ENCODE results near the gene NBPF12. TPM values are rescaled to one million over a fixed set of nuclear protein-coding genes. Genes with fewer than 3 reads are reported as not detected.
"Not testable (repeated sequence)": the region's sequence is repeated elsewhere in the genome, so short reads cannot be mapped to it uniquely, and the experiment has no call there.

Gene NBPF12
- 1 to 10 TPM; 4.9 to 6.9 (median 6.4) TPM for polyA plus RNA-seq

GRCh38 chr1:146938242-146938902, at the start of gene NBPF12:
Gene NBPF12, plus strand, starts transcription at chr1:146938324. Its CDS starts 21,820 bp downstream, at chr1:146960144.
- H3K27ac ChIP-seq (ENCODE audit: low read depth, low read length) = not testable (repeated sequence)
- 0% methylated on average over 46 to 55 of the region's 61 CpGs for WGBS, 3 donors

GRCh38 chr1:146891355-146891754, 46.8 kb upstream of the NBPF12 start:
- not testable (repeated sequence) for H3K27ac ChIP-seq (ENCODE audit: low read depth, low read length)
- 84 to 96% (median 89%) methylated on average over 2 of the region's 4 CpGs for WGBS, 3 donors

GRCh38 chr1:146892331-146892730, 45.8 kb upstream of the NBPF12 start:
- WGBS, 3 donors = 68 to 87% (median 77%) methylated on average over 1 to 2 of the region's 3 CpGs

GRCh38 chr1:146907565-146908261, 30.4 kb upstream of the NBPF12 start:
- WGBS, 3 donors = 65 to 67% (median 66%) methylated on average over 4 to 7 of the region's 8 CpGs
- not testable (repeated sequence) for H3K27ac ChIP-seq (ENCODE audit: low read depth, low read length)

More at GRCh38 chr1:146892331-146892730, 45.8 kb upstream of the NBPF12 start:
- not testable (repeated sequence) for H3K27ac ChIP-seq (ENCODE audit: low read depth, low read length)

GRCh38 chr1:146912975-146913374, 25.1 kb upstream of the NBPF12 start:
- H3K27ac ChIP-seq (ENCODE audit: low read depth, low read length) = not testable (repeated sequence)
- 53 to 61% (median 58%) methylated on average over 3 of the region's 3 CpGs for WGBS, 3 donors

- H3K27ac ChIP-seq (ENCODE audit: low read depth, low read length) = not testable (repeated sequence)
Observed at GRCh38 chr1:146920811-146921210, 17.3 kb upstream of the NBPF12 start.

- not testable (repeated sequence) for H3K27ac ChIP-seq (ENCODE audit: low read depth, low read length)
- 61 to 78% (median 64%) methylated on average over 1 of the region's 1 CpG for WGBS, 3 donors
Observed at GRCh38 chr1:146922614-146923013, 15.5 kb upstream of the NBPF12 start.

- WGBS, 3 donors = 48 to 76% (median 68%) methylated on average over 2 of the region's 2 CpGs
- H3K27ac ChIP-seq (ENCODE audit: low read depth, low read length) = not testable (repeated sequence)
Observed at GRCh38 chr1:146924106-146924505, 14.0 kb upstream of the NBPF12 start.

- WGBS, 3 donors = 91 to 95% methylated on average over 2 of the region's 2 CpGs; no CpG with 5 or more reads in 1 of the 3 donors
- H3K27ac ChIP-seq (ENCODE audit: low read depth, low read length) = not testable (repeated sequence)
Observed at GRCh38 chr1:146926413-146926812, 11.7 kb upstream of the NBPF12 start.

- not testable (repeated sequence) for H3K27ac ChIP-seq (ENCODE audit: low read depth, low read length)
- WGBS, 3 donors = 85 to 100% (median 90%) methylated on average over 1 of the region's 1 CpG
Observed at GRCh38 chr1:146930225-146930624, 7.9 kb upstream of the NBPF12 start.

GRCh38 chr1:146934390-146935223, 3.5 kb upstream of the NBPF12 start:
- H3K27ac ChIP-seq (ENCODE audit: low read depth, low read length) = not testable (repeated sequence)
- 28 to 45% (median 38%) methylated on average over 5 to 7 of the region's 8 CpGs for WGBS, 3 donors

- not testable (repeated sequence) for H3K27ac ChIP-seq (ENCODE audit: low read depth, low read length)
- 38 to 44% methylated on average over 1 to 2 of the region's 3 CpGs; no CpG with 5 or more reads in 1 of the 3 donors for WGBS, 3 donors
Observed at GRCh38 chr1:146937462-146937861, 662 bp upstream of the NBPF12 start.

- H3K27ac ChIP-seq (ENCODE audit: low read depth, low read length) = not testable (repeated sequence)
- 2 to 9% (median 6%) methylated on average over 32 to 55 of the region's 55 CpGs for WGBS, 3 donors
Observed at GRCh38 chr1:146938927-146939786, 1.0 kb downstream of the NBPF12 start.

- not testable (repeated sequence) for H3K27ac ChIP-seq (ENCODE audit: low read depth, low read length)
- WGBS, 3 donors = 13 to 69% (median 55%) methylated on average over 3 of the region's 7 CpGs
Observed at GRCh38 chr1:146940293-146940692, 2.2 kb downstream of the NBPF12 start.

- 81 to 89% (median 84%) methylated on average over 5 to 6 of the region's 6 CpGs for WGBS, 3 donors
- H3K27ac ChIP-seq (ENCODE audit: low read depth, low read length) = not testable (repeated sequence)
Observed at GRCh38 chr1:146943342-146943886, 5.3 kb downstream of the NBPF12 start.

GRCh38 chr1:146948127-146948526, 10.0 kb downstream of the NBPF12 start:
- WGBS, 3 donors = 87 to 100% (median 92%) methylated on average over 3 of the region's 4 CpGs
- not testable (repeated sequence) for H3K27ac ChIP-seq (ENCODE audit: low read depth, low read length)

- WGBS, 3 donors = 73 to 78% (median 74%) methylated on average over 2 of the region's 2 CpGs
Observed at GRCh38 chr1:146964340-146964739, 26.2 kb downstream of the NBPF12 start.

GRCh38 chr1:146966351-146966750, 28.2 kb downstream of the NBPF12 start:
- 30 to 42% (median 36%) methylated on average over 5 to 6 of the region's 8 CpGs for WGBS, 3 donors

More at GRCh38 chr1:146964340-146964739, 26.2 kb downstream of the NBPF12 start:
- not testable (repeated sequence) for H3K27ac ChIP-seq (ENCODE audit: low read depth, low read length)

More at GRCh38 chr1:146966351-146966750, 28.2 kb downstream of the NBPF12 start:
- not testable (repeated sequence) for H3K27ac ChIP-seq (ENCODE audit: low read depth, low read length)
